GM23338 (cell line): ENCODE measurements around the gene IGF2BP1. TPM values are rescaled to one million over a fixed set of nuclear protein-coding genes. Genes with fewer than 3 reads are reported as not detected.
"Not testable (repeated sequence)": the region's sequence is repeated elsewhere in the genome, so short reads cannot be mapped to it uniquely, and the experiment has no call there.

Experiments used
- ATAC-seq: fragments of 200-7000 bp; cut with Tn5 transposase; 3 replicates; pipeline ENCODE4 v1.9.1; 2020
- DNase-seq: peaks from one replicate; pipeline ENCODE4 v3.0.0-alpha.2; 2015; ENCODE audit warnings: low spot score
- H2AFZ ChIP-seq: fragments of 200-600 bp; sonication (generic); 2 replicates; pipeline ENCODE4 v1.8.0; 2016; ENCODE audit warnings: antibody characterized with exemption, mild to moderate bottlenecking, moderate library complexity
- H3F3A ChIP-seq: fragments of 200-600 bp; sonication (generic); replicated peaks from 2 replicates; pipeline ENCODE4 v1.8.0; 2017; ENCODE audit warnings: antibody characterized with exemption, mixed run types, low read depth
- H3K27ac ChIP-seq: fragments of 200-600 bp; sonication (generic); 2 replicates; pipeline ENCODE4 v1.6.1; 2016; ENCODE audit warnings: low read depth
- H3K27me3 ChIP-seq: fragments of 200-600 bp; sonication (generic); 2 replicates; pipeline ENCODE4 v1.8.0; 2016; ENCODE audit warnings: mild to moderate bottlenecking, mixed run types, moderate library complexity; ENCODE audit not compliant: insufficient read depth
- H3K36me3 ChIP-seq: fragments of 200-600 bp; sonication (generic); 2 replicates; pipeline ENCODE4 v1.8.0; 2016; ENCODE audit warnings: mild to moderate bottlenecking; ENCODE audit not compliant: insufficient read depth
- H3K4me1 ChIP-seq: fragments of 200-600 bp; sonication (generic); 2 replicates; pipeline ENCODE4 v1.8.0; 2016; ENCODE audit warnings: mild to moderate bottlenecking, moderate library complexity; ENCODE audit not compliant: insufficient read depth
- H3K4me2 ChIP-seq: fragments of 200-600 bp; sonication (generic); 2 replicates; pipeline ENCODE4 v1.7.1; 2017; ENCODE audit warnings: mixed run types
- H3K4me3 ChIP-seq: fragments of 200-600 bp; sonication (generic); 2 replicates; pipeline ENCODE4 v1.6.1; 2016; ENCODE audit warnings: mixed run types
- H3K79me2 ChIP-seq: fragments of 200-600 bp; sonication (generic); replicated peaks from 2 replicates; pipeline ENCODE4 v1.8.0; 2017; ENCODE audit warnings: mild to moderate bottlenecking; ENCODE audit not compliant: insufficient read depth
- H3K9me2 ChIP-seq: fragments of 200-600 bp; sonication (generic); 2 replicates; pipeline ENCODE4 v1.8.0; 2017; ENCODE audit not compliant: insufficient read depth
- H4K20me1 ChIP-seq: fragments of 200-600 bp; sonication (generic); replicated peaks from 2 replicates; pipeline ENCODE4 v1.8.0; 2017; ENCODE audit warnings: mild to moderate bottlenecking; ENCODE audit not compliant: insufficient read depth
- H3K27ac Mint-ChIP-seq: 2 replicates; pipeline ENCODE4 v1.8.0; 2020; ENCODE audit warnings: inconsistent platforms, mild to moderate bottlenecking, moderate library complexity, mixed read lengths
- H3K27me3 Mint-ChIP-seq: 3 replicates; pipeline ENCODE4 v1.8.0; 2022; ENCODE audit warnings: low read depth, mild to moderate bottlenecking, moderate library complexity, mixed read lengths, inconsistent platforms; ENCODE audit not compliant: insufficient read depth, poor library complexity
- H3K36me3 Mint-ChIP-seq: 3 replicates; pipeline ENCODE4 v1.8.0; 2021; ENCODE audit warnings: low read depth, mild to moderate bottlenecking, inconsistent platforms, moderate library complexity, mixed read lengths
- H3K4me1 Mint-ChIP-seq: 3 replicates; pipeline ENCODE4 v1.8.0; 2020; ENCODE audit warnings: mild to moderate bottlenecking, inconsistent platforms, mixed read lengths
- H3K4me3 Mint-ChIP-seq: 3 replicates; pipeline ENCODE4 v1.8.0; 2021; ENCODE audit warnings: moderate library complexity, mild to moderate bottlenecking, inconsistent platforms, mixed read lengths
- H3K9me3 Mint-ChIP-seq: 3 replicates; pipeline ENCODE4 v1.8.0; 2020; ENCODE audit warnings: moderate library complexity, mild to moderate bottlenecking, inconsistent platforms, mixed read lengths
- CREB1 ChIP-seq: fragments of 250-450 bp; sonication (Bioruptor Pico); IDR thresholded peaks from 2 replicates; pipeline ENCODE4 v1.5.0; 2020; ENCODE audit warnings: low read depth, mild to moderate bottlenecking, moderate library complexity
- CTCF ChIP-seq, 2 experiments: fragments of 200-600 bp in 1 of 2; sonication (generic) in 1 of 2; conservative IDR thresholded peaks; 2 replicates each; pipeline versions ENCODE4 v1.5.1 to v1.6.1; 2016 to 2017; ENCODE audit warnings: antibody characterized with exemption in 2 of 2, low read depth in 2 of 2, mild to moderate bottlenecking in 2 of 2, moderate library complexity in 1 of 2
- JUNB ChIP-seq: IDR thresholded peaks from one replicate; pipeline ENCODE4 v1.6.1; 2016; ENCODE audit warnings: antibody characterized with exemption; ENCODE audit not compliant: unreplicated experiment
- STAT1 ChIP-seq: IDR thresholded peaks from one replicate; pipeline ENCODE4 v1.6.1; 2016; ENCODE audit warnings: antibody characterized with exemption; ENCODE audit not compliant: unreplicated experiment
- polyA plus RNA-seq: library from polyadenylated mRNA; unstranded; fragments of >200 nt; fragmentation: Nextera tagmentation; extraction: Ambion mirVana; gene quantifications from 2 replicates; pipeline ENCODE4 v1.2.1, GENCODE V29; 2016
- total RNA-seq: library from RNA; depleted of rRNA; stranded (reverse); fragments of >200 nt; shearing (Covaris generic); gene quantifications from 2 replicates; pipeline ENCODE4 v1.2.3, GENCODE V29; 2014
- TF ChIP-seq, protein P1 (sequence below): IDR thresholded peaks from 2 replicates; pipeline ENCODE4 v1.6.1; 2016; ENCODE audit warnings: antibody characterized with exemption

IGF2BP1 gene
- total and polyA plus RNA-seq, 2 experiments from 2014 or later = 68.6 to 249 TPM

- no peaks in the 10 kb centered on the region for H3K9me2 ChIP-seq
- no peaks in the 10 kb centered on the region for H3K4me1 Mint-ChIP-seq
- H3K4me1 ChIP-seq = no peaks in the 10 kb centered on the region
- H3K4me3 ChIP-seq = no peak overlapping the region
- H2AFZ ChIP-seq = peak overlapping the region; percentile 86
- no peak overlapping the region for H3K4me3 Mint-ChIP-seq
- no peak for TF ChIP-seq JUNB
- TF ChIP-seq STAT1 = no peak
- no peak for TF ChIP-seq CREB1 (CRISPR knock-in tag)
- TF ChIP-seq CTCF (conservative IDR thresholded peaks at IDR 0.05; ENCODE audit: low read depth in 2 of 2) = no peak
- H3K27me3 ChIP-seq = no peaks in the 10 kb centered on the region
- no peaks in the 10 kb centered on the region for H3K36me3 Mint-ChIP-seq
- DNase-seq (no peak), ATAC-seq (no peak)
- no peaks in the 10 kb centered on the region for H3K79me2 ChIP-seq
- H3K27me3 Mint-ChIP-seq = peaks cover 4% of the 10 kb centered on the region
- H3K27ac ChIP-seq = no peak overlapping the region
- H3K36me3 ChIP-seq = no peaks in the 10 kb centered on the region
- no peaks in the 10 kb centered on the region for H3K9me3 Mint-ChIP-seq
- H3K4me2 ChIP-seq = no peak overlapping the region
- H3F3A ChIP-seq = no peaks in the 10 kb centered on the region
- H3K27ac Mint-ChIP-seq = no peak overlapping the region
- no peaks in the 10 kb centered on the region for H4K20me1 ChIP-seq
Observed at GRCh38 chr17:49100601-49101000, 103.4 kb downstream of the IGF2BP1 start.

DNA sequence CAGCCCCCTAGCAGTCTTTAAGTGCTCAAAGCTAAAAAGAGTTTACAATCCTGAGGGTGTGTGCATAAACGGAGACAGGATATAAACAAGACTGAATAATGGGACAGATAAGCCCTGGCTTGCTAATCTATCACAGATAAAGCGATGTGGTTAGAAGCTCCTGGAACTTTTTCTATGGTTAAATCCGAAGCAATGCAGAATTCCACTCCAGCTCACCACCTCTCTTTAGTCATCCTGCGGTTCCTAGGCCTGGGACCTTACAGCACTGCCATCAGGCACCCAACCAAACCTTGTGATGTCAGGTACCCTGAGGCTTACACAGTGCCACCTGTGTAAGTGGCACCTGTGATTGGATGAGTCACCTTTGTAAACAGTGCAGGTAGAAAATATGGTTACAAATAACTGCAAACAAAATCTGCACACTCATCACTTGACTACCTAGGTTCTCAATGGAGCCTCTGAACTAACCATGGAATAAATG is 103.9 kb downstream of the IGF2BP1 start:
- ATAC-seq = no peak

GRCh38 chr17:49103360-49103759 is 106.2 kb downstream of the IGF2BP1 start:
- DNase-seq, H3K4me2 ChIP-seq, H3K9me2 ChIP-seq, H3K36me3 ChIP-seq, H3K9me3 Mint-ChIP-seq, H3K4me3 Mint-ChIP-seq, H3K4me1 ChIP-seq, H3K4me3 ChIP-seq, H3K27ac Mint-ChIP-seq, H3K79me2 ChIP-seq, H3K27me3 ChIP-seq, ATAC-seq, H3K27me3 Mint-ChIP-seq, H4K20me1 ChIP-seq, H3K36me3 Mint-ChIP-seq, H2AFZ ChIP-seq, H3K27ac ChIP-seq, H3F3A ChIP-seq: not testable (repeated sequence)
- peaks cover 19% of the 10 kb centered on the region for H3K4me1 Mint-ChIP-seq

More for the DNA sequence above, 103.9 kb downstream of the IGF2BP1 start:
- Histone ChIP-seq H3K27me3 (no peaks in the 10 kb centered on the region), H3K9me2 (no peaks in the 10 kb centered on the region), H3K79me2 (no peaks in the 10 kb centered on the region), H3K4me3 (no peak overlapping the region), H3K27ac (no peak overlapping the region), H3K4me1 (no peaks in the 10 kb centered on the region), H2AFZ (0 out of 2 replicates have a peak overlapping the region, but pooled peaks have one; percentile 18), H3F3A (no peaks in the 10 kb centered on the region), H4K20me1 (no peaks in the 10 kb centered on the region), H3K36me3 (no peaks in the 10 kb centered on the region), H3K4me2 (no peak overlapping the region)
- TF ChIP-seq JUNB = no peak
- TF ChIP-seq, protein P1, sequence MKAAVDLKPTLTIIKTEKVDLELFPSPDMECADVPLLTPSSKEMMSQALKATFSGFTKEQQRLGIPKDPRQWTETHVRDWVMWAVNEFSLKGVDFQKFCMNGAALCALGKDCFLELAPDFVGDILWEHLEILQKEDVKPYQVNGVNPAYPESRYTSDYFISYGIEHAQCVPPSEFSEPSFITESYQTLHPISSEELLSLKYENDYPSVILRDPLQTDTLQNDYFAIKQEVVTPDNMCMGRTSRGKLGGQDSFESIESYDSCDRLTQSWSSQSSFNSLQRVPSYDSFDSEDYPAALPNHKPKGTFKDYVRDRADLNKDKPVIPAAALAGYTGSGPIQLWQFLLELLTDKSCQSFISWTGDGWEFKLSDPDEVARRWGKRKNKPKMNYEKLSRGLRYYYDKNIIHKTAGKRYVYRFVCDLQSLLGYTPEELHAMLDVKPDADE = no peak
- no peak for TF ChIP-seq CREB1 (CRISPR knock-in tag)
- TF ChIP-seq CTCF (conservative IDR thresholded peaks at IDR 0.05; ENCODE audit: low read depth in 2 of 2) = no peak
- H3K4me3 Mint-ChIP-seq = no peak overlapping the region
- DNase-seq = no peak
- no peak overlapping the region for H3K27ac Mint-ChIP-seq
- no peaks in the 10 kb centered on the region for H3K9me3 Mint-ChIP-seq
- H3K4me1 Mint-ChIP-seq = no peaks in the 10 kb centered on the region; the same call in 2 of the 3 replicates
- peaks cover 4% of the 10 kb centered on the region for H3K27me3 Mint-ChIP-seq
- H3K36me3 Mint-ChIP-seq = no peaks in the 10 kb centered on the region
